ENCODE results near the gene CCDC27. TPM values are rescaled to one million over a fixed set of nuclear protein-coding genes. Genes with fewer than 3 reads are reported as not detected.

CCDC27 gene
- total RNA-seq (2022) (not detected in 2 replicates), Bru-seq, nascent RNA (percentile 4 among the genes with signal in this experiment), BruChase-seq, experiment 1, labeled RNA remaining after a 2-hour chase (not detected), BruChase-seq, experiment 2, labeled RNA remaining after a 6-hour chase (not detected)
- long read RNA-seq, result 0 reads

DNA sequence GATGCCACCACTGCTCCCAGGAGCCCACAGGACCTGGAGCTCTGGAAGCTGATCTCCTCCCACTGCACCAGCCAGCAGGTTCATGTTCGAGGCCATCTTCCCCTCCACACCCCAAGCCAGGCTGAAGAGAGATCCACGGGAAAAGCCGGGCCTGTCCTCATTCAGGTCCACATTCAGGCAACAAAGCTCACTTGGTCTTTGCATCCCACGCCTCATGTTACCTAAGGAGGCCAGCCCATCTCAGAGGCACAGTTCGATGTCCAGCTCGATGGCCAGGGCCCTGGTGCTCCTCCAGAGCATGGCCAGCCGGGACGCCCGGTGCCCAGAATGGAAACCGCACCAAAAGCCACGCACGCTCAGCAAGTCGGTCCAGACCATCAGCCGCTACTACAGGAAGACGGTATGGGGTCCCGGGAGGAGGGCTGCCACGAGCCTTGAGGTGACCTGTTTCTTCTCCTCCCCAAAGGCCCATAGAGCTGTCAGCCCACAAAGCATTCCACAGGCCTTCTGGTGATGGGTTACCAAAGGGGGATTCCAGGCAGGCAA lies at the start of gene CCDC27:
CCDC27 (plus strand) TSS at position 51 of the 546 bp plus-strand sequence; CDS start at position 83, 32 bp downstream.
- CTCF ChIA-PET, result no interaction called here
- H3K27ac Mint-ChIP-seq (ENCODE audit: unreplicated experiment), result no peak within 1 kb of the TSS
- H3K9me3 Mint-ChIP-seq (ENCODE audit: unreplicated experiment), result no peaks in the 10 kb centered on the region
- peaks cover 6% of the 10 kb centered on the region for H3K4me1 Mint-ChIP-seq (ENCODE audit: low read depth, unreplicated experiment)
- Histone ChIP-seq H3K4me3 (ENCODE audit: low read depth, low read length) (no peak within 1 kb of the TSS), H3K36me3 (ENCODE audit: control insufficient read depth, insufficient read depth, low read length) (no peaks in the 10 kb centered on the region), H3K4me1 (no peaks in the 10 kb centered on the region), H3K27me3 (replicated peaks; ENCODE audit: control insufficient read depth, insufficient read depth, low read length) (no peaks in the 10 kb centered on the region; the same call in 1 of the 2 replicates), H3K9me3 (no peaks in the 10 kb centered on the region)
- no peak for DNase-seq
- BruUV-seq (replicated peaks), result no TSS peak
- no peaks in the 10 kb centered on the region for H3K36me3 Mint-ChIP-seq (ENCODE audit: insufficient read depth, unreplicated experiment)
- H3K27me3 Mint-ChIP-seq (ENCODE audit: insufficient read depth, unreplicated experiment), result no peaks in the 10 kb centered on the region
- TF ChIP-seq CTCF (IDR thresholded peaks at IDR 0.05; ENCODE audit: insufficient read depth in 1 of 2, low read depth in 1 of 2, low read length in 1 of 2, severe bottlenecking in 1 of 2, unreplicated experiment in 1 of 2), result no peak
- POLR2A ChIA-PET, result no interaction called here
- intact Hi-C loops (cut with micrococcal nuclease; ENCODE audit: unreplicated experiment), result no loop called here
- H3K4me3 Mint-ChIP-seq (ENCODE audit: unreplicated experiment), result no peak within 1 kb of the TSS

DNA sequence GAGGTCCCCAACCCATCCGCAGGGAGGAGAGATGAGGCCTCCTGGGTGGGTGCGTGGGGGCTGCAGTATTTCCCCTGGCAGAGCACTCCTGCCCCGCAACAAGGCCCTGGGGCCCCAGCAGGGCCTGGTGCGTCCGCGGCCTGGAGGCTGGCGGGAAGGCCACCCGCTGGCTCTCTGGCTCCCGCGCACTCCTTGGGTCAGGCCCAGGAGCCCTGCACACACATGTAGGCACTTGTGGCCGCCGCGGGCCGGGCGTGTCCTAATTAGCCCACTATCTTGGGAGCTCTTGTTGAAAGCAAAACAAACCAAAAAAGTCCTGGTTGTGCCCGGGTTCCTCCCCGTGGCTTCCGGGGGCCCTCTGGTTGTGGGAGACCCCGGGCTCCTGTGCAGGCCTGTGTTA lies 49.7 kb upstream of the CCDC27 start:
- no peak overlapping the region for H3K4me3 ChIP-seq (ENCODE audit: low read depth, low read length)
- BruUV-seq (replicated peaks), result no TSS peak
- POLR2A ChIA-PET, result no interaction called here

GRCh38 chr1:3702990-3703728 lies 49.1 kb upstream of the CCDC27 start:
- no TSS peak for BruUV-seq (replicated peaks)

More for the DNA sequence above, 49.7 kb upstream of the CCDC27 start:
- intact Hi-C loops (cut with micrococcal nuclease; ENCODE audit: unreplicated experiment), result no loop called here
- no peaks in the 10 kb centered on the region for H3K4me1 Mint-ChIP-seq (ENCODE audit: low read depth, unreplicated experiment)
- Histone ChIP-seq H3K36me3 (ENCODE audit: control insufficient read depth, insufficient read depth, low read length) (no peaks in the 10 kb centered on the region), H3K27me3 (replicated peaks; ENCODE audit: control insufficient read depth, insufficient read depth, low read length) (no peaks in the 10 kb centered on the region), H3K4me1 (no peaks in the 10 kb centered on the region), H3K9me3 (no peaks in the 10 kb centered on the region)
- CTCF ChIA-PET, result interaction anchor here (1.3 kb wide), 1 partner anchor 22 kb away, joined by 4 read pairs; no protein-coding TSS in a partner anchor
- no peak for TF ChIP-seq CTCF (IDR thresholded peaks at IDR 0.05; ENCODE audit: insufficient read depth in 1 of 2, low read depth in 1 of 2, low read length in 1 of 2, severe bottlenecking in 1 of 2, unreplicated experiment in 1 of 2)
- no peaks in the 10 kb centered on the region for H3K9me3 Mint-ChIP-seq (ENCODE audit: unreplicated experiment)
- no peak for DNase-seq
- no peak overlapping the region for H3K4me3 Mint-ChIP-seq (ENCODE audit: unreplicated experiment)
- no peaks in the 10 kb centered on the region for H3K27me3 Mint-ChIP-seq (ENCODE audit: insufficient read depth, unreplicated experiment)
- no peaks in the 10 kb centered on the region for H3K36me3 Mint-ChIP-seq (ENCODE audit: insufficient read depth, unreplicated experiment)
- no peak overlapping the region for H3K27ac Mint-ChIP-seq (ENCODE audit: unreplicated experiment)

More at GRCh38 chr1:3702990-3703728, 49.1 kb upstream of the CCDC27 start:
- no peaks in the 10 kb centered on the region for H3K27me3 ChIP-seq (replicated peaks; ENCODE audit: control insufficient read depth, insufficient read depth, low read length)
- TF ChIP-seq CTCF (IDR thresholded peaks at IDR 0.05; ENCODE audit: insufficient read depth in 1 of 2, low read depth in 1 of 2, low read length in 1 of 2, severe bottlenecking in 1 of 2, unreplicated experiment in 1 of 2), result no peak
- Mint-ChIP-seq H3K4me3 (ENCODE audit: unreplicated experiment) (no peak overlapping the region), H3K27me3 (ENCODE audit: insufficient read depth, unreplicated experiment) (no peaks in the 10 kb centered on the region), H3K27ac (ENCODE audit: unreplicated experiment) (no peak overlapping the region), H3K9me3 (ENCODE audit: unreplicated experiment) (no peaks in the 10 kb centered on the region), H3K4me1 (ENCODE audit: low read depth, unreplicated experiment) (no peaks in the 10 kb centered on the region), H3K36me3 (ENCODE audit: insufficient read depth, unreplicated experiment) (no peaks in the 10 kb centered on the region)
- H3K4me3 ChIP-seq (ENCODE audit: low read depth, low read length), result no peak overlapping the region
- no peak for DNase-seq
- CTCF ChIA-PET, result no interaction called here
- no peaks in the 10 kb centered on the region for H3K9me3 ChIP-seq
- POLR2A ChIA-PET, result no interaction called here
- H3K36me3 ChIP-seq (ENCODE audit: control insufficient read depth, insufficient read depth, low read length), result no peaks in the 10 kb centered on the region
- intact Hi-C loops (cut with micrococcal nuclease; ENCODE audit: unreplicated experiment), result no loop called here
- H3K4me1 ChIP-seq, result no peaks in the 10 kb centered on the region

Measured in Caco-2 (cell line).